SK-N-MC (cell line): ENCODE measurements around the gene MEIS2.

Source experiments
- DNase-seq: peaks from one replicate; pipeline ENCODE4 v3.0.0-alpha.2; 2011; ENCODE audit warnings: low read depth, low spot score
- H3K27ac ChIP-seq: fragments of 200-600 bp; sonication (generic); 2 replicates; pipeline ENCODE4 v1.5.1; 2016; ENCODE audit warnings: mixed run types
- H3K36me3 ChIP-seq: fragments of 200-600 bp; sonication (generic); 2 replicates; pipeline ENCODE4 v1.6.1; 2017; ENCODE audit warnings: antibody characterized with exemption, low read length, mixed read lengths; ENCODE audit not compliant: insufficient read depth
- H3K4me3 ChIP-seq: fragments of 200-600 bp; sonication (generic); 2 replicates; pipeline ENCODE4 v1.5.1; 2016
- H3K9ac ChIP-seq: fragments of 200-600 bp; sonication (generic); 2 replicates; pipeline ENCODE4 v1.8.0; 2017; ENCODE audit warnings: mixed run types, mixed read lengths; ENCODE audit not compliant: insufficient read length
- H3K9me3 ChIP-seq: fragments of 200-600 bp; sonication (generic); 2 replicates; pipeline ENCODE4 v1.6.1; 2017; ENCODE audit warnings: low read depth, mild to moderate bottlenecking, antibody characterized with exemption, low read length, moderate library complexity, mixed read lengths
- EZH2 ChIP-seq: fragments of 200-600 bp; sonication (generic); IDR thresholded peaks from one replicate; pipeline ENCODE4 v1.6.1; 2017; ENCODE audit warnings: antibody characterized with exemption
- FOXP2 ChIP-seq: optimal IDR thresholded peaks from 2 replicates; pipeline ENCODE3; 2011; ENCODE audit warnings: mild to moderate bottlenecking, moderate library complexity; ENCODE audit not compliant: insufficient read depth; ENCODE audit errors: extremely low read length, control extremely low read depth
- POLR2AphosphoS5 ChIP-seq: IDR thresholded peaks from 2 replicates; pipeline ENCODE4 v1.6.1; 2012; ENCODE audit warnings: mild to moderate bottlenecking, low read depth, low read length, borderline replicate concordance

The MEIS2 gene

GRCh38 chr15:37136666-37137065 lies 36.3 kb upstream of the MEIS2 start:
- Histone ChIP-seq H3K9me3 (no peaks in the 10 kb centered on the region), H3K36me3 (no peaks in the 10 kb centered on the region), H3K4me3 (no peak overlapping the region), H3K27ac (no peak overlapping the region; the same call in 1 of the 2 replicates), H3K9ac (no peak overlapping the region)
- DNase-seq, result no peak
- TF ChIP-seq POLR2AphosphoS5 (no peak), FOXP2 (no peak), EZH2 (no peak)

DNA sequence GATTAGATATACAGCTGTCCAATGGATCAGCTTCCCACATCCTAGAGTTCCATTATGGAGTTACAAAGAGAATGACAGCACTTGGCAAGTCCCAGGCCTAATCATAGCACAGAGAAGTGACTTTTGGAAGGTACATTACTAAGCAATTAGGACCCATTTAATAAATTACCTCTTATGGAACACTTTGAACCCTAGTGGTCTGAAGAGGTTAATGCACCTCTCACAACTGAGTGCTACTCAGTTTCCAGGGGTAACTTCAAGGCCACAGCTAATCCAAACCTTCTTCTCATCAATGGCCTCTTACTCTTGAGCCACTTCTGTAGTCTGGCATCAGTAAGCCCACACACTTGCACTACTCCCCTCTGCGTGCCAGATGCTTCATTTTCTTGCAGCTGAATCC lies 34.9 kb upstream of the MEIS2 start:
- Histone ChIP-seq H3K9ac (no peak overlapping the region), H3K4me3 (no peak overlapping the region), H3K27ac (no peak overlapping the region), H3K36me3 (no peaks in the 10 kb centered on the region), H3K9me3 (no peaks in the 10 kb centered on the region)
- no peak for TF ChIP-seq POLR2AphosphoS5
- DNase-seq, result no peak

DNA sequence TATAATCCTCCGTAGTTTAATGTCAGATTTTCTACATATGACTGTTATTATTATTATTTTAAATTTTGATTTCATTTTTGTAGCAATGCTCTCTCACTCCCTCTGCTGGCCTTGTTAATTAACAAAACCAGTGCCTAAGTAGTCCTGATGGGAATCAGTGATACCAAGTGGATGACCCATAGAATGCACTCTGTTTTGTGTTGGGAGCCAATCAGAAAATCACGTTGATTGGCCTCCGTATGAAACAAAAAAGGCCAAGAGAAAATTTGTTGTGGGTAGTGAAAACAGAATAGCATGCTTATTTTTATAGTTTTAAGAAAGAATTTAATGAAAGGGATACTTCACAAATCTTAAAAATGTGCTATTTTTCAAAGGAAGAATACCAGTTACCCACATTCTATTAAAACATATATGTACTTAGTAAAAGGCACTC lies 34.4 kb upstream of the MEIS2 start:
- Histone ChIP-seq H3K9me3 (no peaks in the 10 kb centered on the region), H3K36me3 (no peaks in the 10 kb centered on the region), H3K9ac (no peak overlapping the region), H3K27ac (0 out of 2 replicates have a peak overlapping the region, but pooled peaks have one; percentile 69), H3K4me3 (no peak overlapping the region)
- TF ChIP-seq POLR2AphosphoS5 (no peak), FOXP2 (no peak)
- no peak for DNase-seq

DNA sequence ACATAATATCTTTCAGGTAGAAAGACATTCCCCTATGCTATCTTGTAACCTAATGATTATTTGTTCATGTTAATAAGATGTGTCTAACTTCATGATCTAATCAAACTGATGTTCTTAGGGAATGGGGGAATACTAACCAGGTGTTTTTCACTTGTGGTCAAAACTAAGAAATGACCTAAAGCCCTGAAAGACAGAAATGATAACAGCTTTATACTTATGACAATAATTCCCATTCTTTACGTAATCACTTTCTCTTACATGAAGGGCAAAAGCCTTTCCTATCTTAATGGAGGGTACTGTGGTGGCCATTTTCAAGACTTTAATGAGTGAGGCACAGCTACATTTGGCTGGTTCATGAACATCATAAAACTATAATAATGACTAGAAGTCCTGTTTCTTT lies 33.9 kb upstream of the MEIS2 start:
- Histone ChIP-seq H3K9me3 (no peaks in the 10 kb centered on the region), H3K9ac (peak overlapping the region; percentile 16), H3K27ac (peak overlapping the region; percentile 69), H3K4me3 (no peak overlapping the region), H3K36me3 (no peaks in the 10 kb centered on the region)
- DNase-seq, result no peak
- TF ChIP-seq POLR2AphosphoS5, result no peak
- TF ChIP-seq EZH2, result no peak
- TF ChIP-seq FOXP2, result no peak

GRCh38 chr15:37133602-37134001 lies 33.3 kb upstream of the MEIS2 start:
- peak overlapping the region; percentile 53 for H3K4me3 ChIP-seq
- no peaks in the 10 kb centered on the region for H3K9me3 ChIP-seq
- peak overlapping the region; percentile 16 for H3K9ac ChIP-seq
- peak overlapping the region; percentile 69 for H3K27ac ChIP-seq
- no peak for TF ChIP-seq POLR2AphosphoS5
- no peak for TF ChIP-seq EZH2
- TF ChIP-seq FOXP2, result no peak
- no peak for DNase-seq
- no peaks in the 10 kb centered on the region for H3K36me3 ChIP-seq

DNA sequence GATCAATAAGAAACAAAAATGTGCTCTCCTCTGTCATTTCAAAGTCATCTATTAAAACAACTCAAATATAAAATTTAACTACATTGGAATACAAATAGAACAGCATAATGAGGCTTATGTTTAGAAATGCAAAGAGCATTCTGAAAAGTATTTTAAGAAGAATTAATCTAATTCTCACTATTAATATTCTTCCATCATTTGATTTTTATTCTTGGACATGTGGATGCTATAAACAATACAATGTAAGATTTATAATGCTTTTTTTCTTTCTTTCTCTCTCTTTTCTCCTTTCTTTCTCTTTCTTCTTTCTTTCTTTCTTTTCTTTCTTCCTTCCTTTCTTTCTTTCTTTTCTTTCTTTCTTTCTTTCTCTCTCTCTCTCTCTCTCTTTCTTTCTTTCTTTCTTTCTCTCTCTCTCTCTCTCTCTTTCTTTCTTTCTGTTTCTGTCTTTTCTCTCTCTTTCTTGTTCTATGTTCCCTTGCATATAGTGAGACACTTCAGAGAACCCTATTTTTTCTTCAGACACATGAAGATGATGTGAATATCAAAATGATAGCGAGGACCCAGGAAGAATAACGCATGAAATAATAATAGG lies 32.6 kb upstream of the MEIS2 start:
- no peak overlapping the region for H3K9ac ChIP-seq
- DNase-seq, result no peak

GRCh38 chr15:37131621-37132020 lies 31.3 kb upstream of the MEIS2 start:
- TF ChIP-seq FOXP2 (no peak), POLR2AphosphoS5 (no peak), EZH2 (no peak)
- Histone ChIP-seq H3K9ac (no peak overlapping the region), H3K36me3 (no peaks in the 10 kb centered on the region), H3K27ac (no peak overlapping the region), H3K4me3 (no peak overlapping the region), H3K9me3 (no peaks in the 10 kb centered on the region)
- no peak for DNase-seq

More for the DNA sequence above, 32.6 kb upstream of the MEIS2 start:
- no peak overlapping the region for H3K4me3 ChIP-seq
- no peak for TF ChIP-seq FOXP2
- no peak for TF ChIP-seq POLR2AphosphoS5
- TF ChIP-seq EZH2, result no peak
- H3K36me3 ChIP-seq, result no peaks in the 10 kb centered on the region
- no peaks in the 10 kb centered on the region for H3K9me3 ChIP-seq
- H3K27ac ChIP-seq, result no peak overlapping the region

DNA sequence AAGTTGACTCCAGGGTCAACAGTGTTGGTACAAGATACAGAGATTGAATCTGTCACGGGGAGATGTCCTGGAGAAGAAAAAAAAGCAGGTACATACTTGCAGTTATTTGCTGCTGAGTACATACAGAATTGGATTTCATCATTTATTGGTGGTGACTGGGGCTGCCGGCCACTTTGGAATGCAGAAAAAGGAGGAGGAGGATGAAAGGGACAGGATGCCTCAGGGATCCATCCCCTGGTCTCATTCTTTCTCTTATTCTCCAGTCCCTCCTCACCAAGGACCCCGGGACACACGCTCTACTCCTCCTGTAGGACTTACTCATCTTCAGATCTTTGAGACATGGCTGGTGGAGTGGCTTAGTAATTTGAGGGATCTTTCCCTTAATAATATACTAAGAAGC lies 30.0 kb upstream of the MEIS2 start:
- TF ChIP-seq POLR2AphosphoS5, result no peak
- TF ChIP-seq EZH2, result no peak
- TF ChIP-seq FOXP2, result no peak
- H3K36me3 ChIP-seq, result no peaks in the 10 kb centered on the region

GRCh38 chr15:37125143-37125542 lies 24.8 kb upstream of the MEIS2 start:
- Histone ChIP-seq H3K4me3 (no peak overlapping the region), H3K9me3 (no peaks in the 10 kb centered on the region), H3K27ac (no peak overlapping the region), H3K36me3 (no peaks in the 10 kb centered on the region), H3K9ac (no peak overlapping the region)
- no peak for TF ChIP-seq FOXP2
- TF ChIP-seq EZH2, result no peak
- no peak for TF ChIP-seq POLR2AphosphoS5
- DNase-seq, result no peak

More for the DNA sequence above, 30.0 kb upstream of the MEIS2 start:
- Histone ChIP-seq H3K27ac (no peak overlapping the region), H3K9ac (no peak overlapping the region), H3K4me3 (no peak overlapping the region), H3K9me3 (no peaks in the 10 kb centered on the region)
- DNase-seq, result no peak
